Colonic mucosa (tissue), 4 donors: ENCODE data around the gene FBXO47. TPM values are rescaled to one million over a fixed set of nuclear protein-coding genes. Genes with fewer than 3 reads are reported as not detected.
A peak's percentile ranks its signal among the peaks of the same experiment; 100 is the strongest.
"Not testable (repeated sequence)": the region's sequence is repeated elsewhere in the genome, so short reads cannot be mapped to it uniquely, and the experiment has no call there.

Source experiments
- DNase-seq: peaks from one replicate; pipeline ENCODE4 v3.0.0-alpha.2; 2020
- H3K27ac ChIP-seq: fragments of 200-600 bp; one replicate; pipeline ENCODE4 v1.8.0; 2021
- H3K27me3 ChIP-seq: fragments of 200-600 bp; one replicate; pipeline ENCODE4 v1.8.0; 2021
- H3K36me3 ChIP-seq: fragments of 200-600 bp; one replicate; pipeline ENCODE4 v1.8.0; 2021
- H3K4me1 ChIP-seq: fragments of 200-600 bp; one replicate; pipeline ENCODE4 v1.8.0; 2021; ENCODE audit warnings: mild to moderate bottlenecking
- H3K4me3 ChIP-seq: fragments of 200-600 bp; one replicate; pipeline ENCODE4 v1.8.0; 2021
- H3K9ac ChIP-seq, 2 donors: one replicate each; pipeline ENCODE4 v1.7.0; 2013; ENCODE audit warnings: control low read depth in 2 of 2, low read depth in 2 of 2, low read length in 2 of 2
- H3K9me3 ChIP-seq: fragments of 200-600 bp; one replicate; pipeline ENCODE4 v1.8.0; 2021
- intact Hi-C: fragments of 100-400 bp; cut with DNase I; formaldehyde crosslinking; loops from one replicate; pipeline ENCODE4 v1.14.1; 2022
- total RNA-seq, 2 donors: library from RNA; stranded (reverse); fragmentation: NEBNext Ultra II Directional in 1 of 2; extraction: Animal tissue kit (Norgen Biotek cat#: 25700) in 1 of 2; gene quantifications; one replicate each; pipeline ENCODE4 v1.2.1, GENCODE V29; 2021
- TF ChIP-seq, protein P1 (sequence below): fragments of 200-600 bp; IDR thresholded peaks from one replicate; pipeline ENCODE4 v1.8.0; 2022; ENCODE audit warnings: antibody characterized with exemption, mild to moderate bottlenecking
- donor health status: healthy.
- donor health status: DM: no; HTN: no; CAD: no.
- donor health status: DM: no; HTN: no; CAD: no.

FBXO47 gene
- total RNA-seq, 2 donors from 2014 or later, result not detected

DNA sequence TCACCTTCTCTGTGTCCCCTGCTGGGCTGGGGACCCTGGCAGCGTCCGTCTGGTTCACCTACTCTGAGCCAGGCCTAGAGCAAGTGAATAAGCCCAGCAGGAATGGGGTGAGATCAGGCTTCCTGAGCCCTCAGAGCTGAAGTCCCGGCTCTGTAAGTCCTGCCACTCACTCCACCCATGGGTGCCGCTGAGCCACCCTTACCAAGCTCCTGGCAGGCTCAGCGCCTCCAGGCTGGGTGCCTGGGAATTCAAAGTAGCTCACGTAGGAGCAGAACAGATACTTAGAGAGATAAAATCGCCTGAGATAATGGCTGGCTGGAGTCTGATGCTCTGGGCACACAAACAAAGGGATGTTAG, 51.6 kb downstream of the FBXO47 start:
- peak overlapping the region in 1 of 2 donors; percentile 26 for H3K9ac ChIP-seq
- H3K36me3 ChIP-seq, result peaks cover 39% of the 10 kb centered on the region
- intact Hi-C loops, result no loop called here
- no peaks in the 10 kb centered on the region for H3K9me3 ChIP-seq
- no peak overlapping the region for H3K27ac ChIP-seq
- no peak for DNase-seq
- TF ChIP-seq, protein P1, sequence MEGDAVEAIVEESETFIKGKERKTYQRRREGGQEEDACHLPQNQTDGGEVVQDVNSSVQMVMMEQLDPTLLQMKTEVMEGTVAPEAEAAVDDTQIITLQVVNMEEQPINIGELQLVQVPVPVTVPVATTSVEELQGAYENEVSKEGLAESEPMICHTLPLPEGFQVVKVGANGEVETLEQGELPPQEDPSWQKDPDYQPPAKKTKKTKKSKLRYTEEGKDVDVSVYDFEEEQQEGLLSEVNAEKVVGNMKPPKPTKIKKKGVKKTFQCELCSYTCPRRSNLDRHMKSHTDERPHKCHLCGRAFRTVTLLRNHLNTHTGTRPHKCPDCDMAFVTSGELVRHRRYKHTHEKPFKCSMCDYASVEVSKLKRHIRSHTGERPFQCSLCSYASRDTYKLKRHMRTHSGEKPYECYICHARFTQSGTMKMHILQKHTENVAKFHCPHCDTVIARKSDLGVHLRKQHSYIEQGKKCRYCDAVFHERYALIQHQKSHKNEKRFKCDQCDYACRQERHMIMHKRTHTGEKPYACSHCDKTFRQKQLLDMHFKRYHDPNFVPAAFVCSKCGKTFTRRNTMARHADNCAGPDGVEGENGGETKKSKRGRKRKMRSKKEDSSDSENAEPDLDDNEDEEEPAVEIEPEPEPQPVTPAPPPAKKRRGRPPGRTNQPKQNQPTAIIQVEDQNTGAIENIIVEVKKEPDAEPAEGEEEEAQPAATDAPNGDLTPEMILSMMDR, result no peak
- peaks cover 3% of the 10 kb centered on the region for H3K4me1 ChIP-seq
- no peak overlapping the region for H3K4me3 ChIP-seq
- no peaks in the 10 kb centered on the region for H3K27me3 ChIP-seq

DNA sequence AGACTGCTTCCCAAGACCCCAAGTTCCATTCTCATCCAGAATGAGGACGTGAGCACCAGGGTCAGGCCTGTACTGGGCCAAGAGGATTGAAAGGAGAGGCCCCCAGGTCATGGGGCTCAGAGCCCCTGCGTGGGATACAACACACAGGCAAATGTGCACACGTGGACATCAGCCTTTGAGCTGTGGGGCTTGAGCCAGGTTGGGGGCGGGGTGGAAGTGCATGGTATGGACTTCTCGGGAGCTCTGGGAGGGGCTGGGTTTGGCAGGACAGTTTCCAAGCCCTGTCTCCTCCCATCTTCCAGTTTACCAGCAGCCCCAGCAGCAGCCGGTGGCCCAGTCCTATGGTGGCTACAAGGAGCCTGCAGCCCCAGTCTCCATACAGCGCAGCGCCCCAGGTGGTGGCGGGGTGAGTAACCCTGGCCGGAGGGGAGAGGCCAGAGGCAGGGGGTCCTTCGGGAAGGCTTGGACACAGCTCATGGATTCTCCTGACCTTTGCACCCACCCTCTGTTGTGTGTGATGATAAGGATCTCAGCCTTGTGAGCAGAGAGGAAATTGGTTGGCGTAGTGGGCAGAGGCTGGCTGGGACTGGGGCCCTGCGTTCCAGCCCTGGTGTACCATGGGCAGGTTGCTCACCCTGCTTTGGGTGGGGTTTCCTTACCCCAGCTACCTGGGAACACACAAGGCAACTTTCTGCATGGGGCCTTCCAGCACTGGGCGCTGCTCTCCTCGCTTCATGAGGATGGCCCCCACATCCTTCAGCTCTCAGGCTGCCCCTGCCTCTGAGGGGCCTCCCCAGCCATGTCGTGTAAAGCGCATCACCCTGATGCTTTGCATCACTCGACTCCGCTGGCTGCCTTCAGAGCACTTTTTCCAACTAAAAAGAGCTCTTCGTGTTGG, 52.2 kb downstream of the FBXO47 start:
- TF ChIP-seq, protein P1, result no peak
- H3K27me3 ChIP-seq, result no peaks in the 10 kb centered on the region
- peak overlapping the region in 1 of 2 donors; percentile 40 for H3K9ac ChIP-seq
- no peak overlapping the region for H3K27ac ChIP-seq
- H3K9me3 ChIP-seq, result no peaks in the 10 kb centered on the region
- H3K4me1 ChIP-seq, result peaks cover 3% of the 10 kb centered on the region
- intact Hi-C loops, result no loop called here
- no peak overlapping the region for H3K4me3 ChIP-seq
- H3K36me3 ChIP-seq, result peaks cover 39% of the 10 kb centered on the region
- peak; percentile 73 for DNase-seq

DNA sequence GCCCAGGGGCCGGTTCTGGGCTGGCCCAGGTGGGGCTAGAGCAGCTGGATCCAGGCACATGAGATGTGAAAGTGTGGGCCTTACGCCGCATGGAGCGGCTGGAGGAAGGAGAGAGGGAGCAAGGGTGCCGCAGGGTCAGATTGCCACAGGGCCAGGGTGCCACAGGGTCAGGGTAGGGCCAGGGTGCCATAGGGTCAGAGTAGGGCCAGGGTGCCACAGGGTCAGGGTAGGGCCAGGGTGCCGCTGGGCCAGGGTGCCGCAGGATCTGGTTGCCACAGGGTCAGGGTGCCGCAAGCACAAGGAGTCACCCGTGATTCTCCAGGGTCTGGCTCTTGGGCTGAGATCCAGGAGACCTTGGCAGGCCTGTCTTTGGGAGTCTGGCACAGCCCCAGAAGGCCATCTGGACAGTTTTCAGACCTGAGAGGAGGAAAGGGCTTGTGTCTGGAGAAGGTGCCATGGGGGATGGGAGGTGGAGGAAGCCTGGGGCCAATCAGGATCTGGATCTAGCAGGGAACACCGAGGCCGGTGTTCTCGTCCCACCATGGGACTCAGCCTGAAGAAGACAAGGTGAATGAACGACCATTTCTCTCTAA, 54.9 kb downstream of the FBXO47 start:
- Histone ChIP-seq H3K9me3 (no peaks in the 10 kb centered on the region), H3K9ac (no peak overlapping the region), H3K4me3 (no peak overlapping the region), H3K27me3 (no peaks in the 10 kb centered on the region), H3K27ac (no peak overlapping the region), H3K4me1 (peaks cover 3% of the 10 kb centered on the region), H3K36me3 (peaks cover 25% of the 10 kb centered on the region)
- TF ChIP-seq, protein P1, result no peak
- no peak for DNase-seq
- intact Hi-C loops, result no loop called here

DNA sequence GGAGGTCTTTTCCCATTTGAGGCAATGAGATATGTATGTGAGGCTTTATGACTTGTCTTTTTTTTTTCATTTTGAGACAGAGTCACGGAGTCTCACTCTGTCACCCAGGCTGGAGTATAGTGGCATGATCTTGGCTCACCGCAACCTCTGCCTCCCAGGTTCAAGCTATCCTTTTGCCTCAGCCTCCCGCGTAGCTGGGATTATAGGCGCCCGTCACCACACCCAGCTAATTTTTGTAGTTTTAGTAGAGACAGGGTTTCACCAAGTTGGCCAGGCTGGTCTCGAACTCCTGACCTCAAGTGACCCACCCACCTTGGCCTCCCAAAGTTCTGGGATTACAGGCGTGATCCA, 55.5 kb downstream of the FBXO47 start:
- H3K4me3 ChIP-seq, DNase-seq, intact Hi-C loops, H3K9me3 ChIP-seq, H3K9ac ChIP-seq, H3K27me3 ChIP-seq, H3K27ac ChIP-seq, H3K4me1 ChIP-seq: not testable (repeated sequence)
- H3K36me3 ChIP-seq, result peaks cover 20% of the 10 kb centered on the region

DNA sequence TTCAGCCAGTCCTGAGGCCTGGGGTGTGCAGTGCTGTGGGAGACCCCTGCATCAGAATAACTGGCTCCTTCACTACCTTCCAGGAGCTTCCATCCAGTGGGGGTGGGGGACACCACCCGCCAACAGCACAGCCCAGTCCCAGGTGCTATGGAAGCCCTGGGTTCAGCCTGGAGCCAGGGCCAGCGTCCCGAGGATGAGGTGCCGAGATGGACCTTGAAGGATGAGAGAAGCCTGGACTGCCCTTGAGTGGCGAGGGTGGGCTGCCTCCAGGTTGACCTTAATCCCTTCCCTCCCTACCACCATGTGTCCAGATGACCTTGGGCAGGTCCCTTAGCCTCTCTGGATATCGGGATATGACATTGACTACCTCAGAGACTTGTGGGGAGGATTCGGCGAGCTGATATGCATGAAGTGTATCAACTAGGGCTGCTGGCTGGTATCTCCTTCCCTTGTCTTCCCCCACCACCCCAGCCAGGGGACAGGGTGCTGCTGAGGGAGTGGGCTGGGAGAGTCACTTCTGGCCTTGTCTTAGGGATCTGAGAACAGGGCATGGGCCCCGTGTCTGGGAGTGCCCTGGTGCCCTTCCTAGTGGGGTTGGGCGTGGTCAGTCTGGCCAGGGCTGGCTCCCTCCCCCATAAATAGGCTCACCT, 56.0 kb downstream of the FBXO47 start:
- no peaks in the 10 kb centered on the region for H3K9me3 ChIP-seq
- no peak overlapping the region for H3K4me3 ChIP-seq
- H3K27me3 ChIP-seq, result no peaks in the 10 kb centered on the region
- H3K9ac ChIP-seq, result no peak overlapping the region
- intact Hi-C loops, result no loop called here
- no peak overlapping the region for H3K27ac ChIP-seq
- TF ChIP-seq, protein P1, result no peak
- peaks cover 15% of the 10 kb centered on the region for H3K36me3 ChIP-seq
- peaks cover 3% of the 10 kb centered on the region for H3K4me1 ChIP-seq
- no peak for DNase-seq
